ENCODE measurements around the gene ATAT1.

The ATAT1 gene

GRCh38 chr6:30684386-30685156, 57.9 kb downstream of the ATAT1 start:
- DNase-seq (ENCODE audit: low spot score): peak; percentile 74

GRCh38 chr6:30685157-30686008, 58.7 kb downstream of the ATAT1 start:
- peak; percentile 46 for DNase-seq (ENCODE audit: low spot score)

GRCh38 chr6:30686009-30686907, 59.6 kb downstream of the ATAT1 start, which contains the start of gene PPP1R18:
TSS of gene PPP1R18 (minus strand) at chr6:30686645. CDS start at chr6:30686018, 627 bp downstream.
- peak; percentile 68 for DNase-seq (ENCODE audit: low spot score)

GRCh38 chr6:30686908-30687658, 60.4 kb downstream of the ATAT1 start:
- DNase-seq (ENCODE audit: low spot score): peak; percentile 83

GRCh38 chr6:30687659-30688431, 61.2 kb downstream of the ATAT1 start:
- no peak for DNase-seq (ENCODE audit: low spot score)

- DNase-seq (ENCODE audit: low spot score): no peak
Observed at GRCh38 chr6:30688569-30688968, 61.9 kb downstream of the ATAT1 start.

- no peak for DNase-seq (ENCODE audit: low spot score)
Observed at GRCh38 chr6:30689022-30689865, 62.6 kb downstream of the ATAT1 start.

GRCh38 chr6:30689985-30690384, 63.3 kb downstream of the ATAT1 start:
- no peak for DNase-seq (ENCODE audit: low spot score)

GRCh38 chr6:30690403-30691207, 63.9 kb downstream of the ATAT1 start, which contains the start of gene NRM:
TSS of gene NRM (minus strand) at chr6:30690984. CDS start at chr6:30690974, 10 bp downstream.
- DNase-seq (ENCODE audit: low spot score): peak; percentile 77

- no peak for DNase-seq (ENCODE audit: low spot score)
Observed at GRCh38 chr6:30691208-30691847, 64.7 kb downstream of the ATAT1 start.

All from activated CD4-positive, alpha-beta T cell treated with anti-CD3 and anti-CD28 coated beads, Interleukin-2, Interleukin-4, amounts not matched to agents 100 ng/mL and 50 ng/mL, durations not matched to agents 16 hours and 8 hours (primary cell).